Esophagus muscularis mucosa (tissue), 3 donors: ENCODE data around the gene RNF13.

Experiments used
- POLR2AphosphoS5 ChIP-seq, 2 donors: sonication (generic); formaldehyde crosslinking; IDR thresholded peaks; one replicate each; pipeline ENCODE4 v1.6.1; 2017; ENCODE audit warnings: antibody characterized with exemption in 2 of 2
- TF ChIP-seq, protein P1 (sequence below), 3 experiments: fragments of 200-600 bp in 2 of 3; fragments of 450-650 bp in 1 of 3; sonication (generic) in 2 of 3; IDR thresholded peaks; one replicate each; pipeline ENCODE4 v1.5.1; 2017 to 2019; ENCODE audit warnings: antibody characterized with exemption in 3 of 3, mild to moderate bottlenecking in 2 of 3, moderate library complexity in 1 of 3

DNA sequence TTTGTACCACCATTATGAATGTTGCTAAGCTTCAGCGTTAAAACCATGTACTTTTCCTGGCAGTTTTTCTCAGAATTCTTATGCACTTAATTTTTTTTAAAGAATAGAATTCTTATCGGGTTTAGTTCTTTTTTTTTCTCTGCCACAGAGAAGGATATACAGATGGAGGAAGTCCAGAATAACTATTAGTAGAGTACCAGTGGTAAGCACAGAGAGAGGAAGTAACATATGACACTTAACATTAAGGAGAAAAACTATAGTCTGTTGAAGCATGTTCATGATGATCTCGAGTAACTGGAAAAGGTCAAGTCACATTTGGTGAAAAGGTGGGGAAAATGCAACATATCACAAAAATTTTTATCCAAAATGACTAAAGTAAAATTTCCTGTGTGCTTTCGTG is 68.9 kb downstream of the RNF13 start:
- TF ChIP-seq POLR2AphosphoS5 (IDR thresholded peaks at IDR 0.05), result no peak
- TF ChIP-seq, protein P1, sequence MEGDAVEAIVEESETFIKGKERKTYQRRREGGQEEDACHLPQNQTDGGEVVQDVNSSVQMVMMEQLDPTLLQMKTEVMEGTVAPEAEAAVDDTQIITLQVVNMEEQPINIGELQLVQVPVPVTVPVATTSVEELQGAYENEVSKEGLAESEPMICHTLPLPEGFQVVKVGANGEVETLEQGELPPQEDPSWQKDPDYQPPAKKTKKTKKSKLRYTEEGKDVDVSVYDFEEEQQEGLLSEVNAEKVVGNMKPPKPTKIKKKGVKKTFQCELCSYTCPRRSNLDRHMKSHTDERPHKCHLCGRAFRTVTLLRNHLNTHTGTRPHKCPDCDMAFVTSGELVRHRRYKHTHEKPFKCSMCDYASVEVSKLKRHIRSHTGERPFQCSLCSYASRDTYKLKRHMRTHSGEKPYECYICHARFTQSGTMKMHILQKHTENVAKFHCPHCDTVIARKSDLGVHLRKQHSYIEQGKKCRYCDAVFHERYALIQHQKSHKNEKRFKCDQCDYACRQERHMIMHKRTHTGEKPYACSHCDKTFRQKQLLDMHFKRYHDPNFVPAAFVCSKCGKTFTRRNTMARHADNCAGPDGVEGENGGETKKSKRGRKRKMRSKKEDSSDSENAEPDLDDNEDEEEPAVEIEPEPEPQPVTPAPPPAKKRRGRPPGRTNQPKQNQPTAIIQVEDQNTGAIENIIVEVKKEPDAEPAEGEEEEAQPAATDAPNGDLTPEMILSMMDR (IDR thresholded peaks at IDR 0.05), result no peak
